HG03108 (cell line): ENCODE results near the gene CKAP2L.

ENCODE experiments used
- ATAC-seq: cut with Tn5 transposase; IDR thresholded peaks from one replicate; pipeline ENCODE4 v1.9.1; 2021; ENCODE audit warnings: moderate library complexity; ENCODE audit not compliant: unreplicated experiment

CKAP2L gene, protein sequence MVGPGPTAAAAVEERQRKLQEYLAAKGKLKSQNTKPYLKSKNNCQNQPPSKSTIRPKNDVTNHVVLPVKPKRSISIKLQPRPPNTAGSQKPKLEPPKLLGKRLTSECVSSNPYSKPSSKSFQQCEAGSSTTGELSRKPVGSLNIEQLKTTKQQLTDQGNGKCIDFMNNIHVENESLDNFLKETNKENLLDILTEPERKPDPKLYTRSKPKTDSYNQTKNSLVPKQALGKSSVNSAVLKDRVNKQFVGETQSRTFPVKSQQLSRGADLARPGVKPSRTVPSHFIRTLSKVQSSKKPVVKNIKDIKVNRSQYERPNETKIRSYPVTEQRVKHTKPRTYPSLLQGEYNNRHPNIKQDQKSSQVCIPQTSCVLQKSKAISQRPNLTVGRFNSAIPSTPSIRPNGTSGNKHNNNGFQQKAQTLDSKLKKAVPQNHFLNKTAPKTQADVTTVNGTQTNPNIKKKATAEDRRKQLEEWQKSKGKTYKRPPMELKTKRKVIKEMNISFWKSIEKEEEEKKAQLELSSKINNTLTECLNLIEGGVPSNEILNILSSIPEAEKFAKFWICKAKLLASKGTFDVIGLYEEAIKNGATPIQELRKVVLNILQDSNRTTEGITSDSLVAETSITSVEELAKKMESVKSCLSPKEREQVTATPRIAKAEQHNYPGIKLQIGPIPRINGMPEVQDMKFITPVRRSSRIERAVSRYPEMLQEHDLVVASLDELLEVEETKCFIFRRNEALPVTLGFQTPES

DNA sequence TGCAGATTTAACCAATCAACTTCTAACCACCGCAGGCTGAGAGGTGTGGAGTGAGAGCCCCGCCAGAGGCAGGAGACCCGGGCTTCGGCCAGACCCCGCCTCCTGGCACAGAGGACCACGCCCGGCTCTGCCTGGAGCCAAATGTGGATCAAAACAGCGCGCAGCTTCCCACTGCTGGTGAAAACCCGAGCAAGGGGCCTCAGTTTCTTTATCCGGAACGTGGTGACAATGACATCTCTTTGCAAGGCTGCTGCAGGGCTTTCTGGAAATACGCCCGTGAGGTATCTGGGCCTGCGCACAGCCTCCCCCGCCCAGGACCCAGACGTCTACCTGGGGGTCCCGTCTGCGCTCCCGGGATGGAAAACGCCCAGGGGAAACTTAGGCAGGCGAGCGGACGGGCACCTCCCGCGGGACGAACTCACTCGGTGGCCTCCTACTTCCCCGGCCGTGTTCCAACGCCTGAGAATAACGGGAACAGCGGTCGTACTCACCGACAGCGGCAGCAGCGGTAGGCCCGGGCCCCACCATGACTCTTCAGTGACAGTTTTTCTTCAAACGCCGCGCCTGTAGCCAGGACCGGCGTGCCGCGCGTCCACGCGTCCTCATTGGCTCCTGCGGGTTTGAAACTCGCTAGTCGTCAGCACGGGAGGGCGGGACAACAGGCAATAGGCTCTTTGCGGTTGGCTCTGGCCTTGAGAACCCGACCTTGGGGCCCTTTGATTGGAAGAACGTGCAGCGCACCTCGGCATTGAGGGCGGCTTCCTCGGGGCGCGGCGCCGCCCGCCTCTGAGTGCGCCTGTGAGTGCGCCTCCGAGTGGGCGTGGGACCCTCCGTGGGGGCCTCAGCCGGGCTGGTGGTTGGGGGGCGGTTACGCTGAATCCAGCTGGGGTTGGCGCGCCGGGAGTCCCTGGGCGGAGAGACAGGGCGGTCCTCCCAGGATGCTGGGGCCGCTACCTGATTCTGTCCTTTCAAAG is at the start of gene CKAP2L:
Gene CKAP2L (minus strand): TSS at position 539 of the 974 bp plus-strand sequence. CDS start 11 bp downstream, at position 528.
- ATAC-seq: peak; percentile 99

DNA sequence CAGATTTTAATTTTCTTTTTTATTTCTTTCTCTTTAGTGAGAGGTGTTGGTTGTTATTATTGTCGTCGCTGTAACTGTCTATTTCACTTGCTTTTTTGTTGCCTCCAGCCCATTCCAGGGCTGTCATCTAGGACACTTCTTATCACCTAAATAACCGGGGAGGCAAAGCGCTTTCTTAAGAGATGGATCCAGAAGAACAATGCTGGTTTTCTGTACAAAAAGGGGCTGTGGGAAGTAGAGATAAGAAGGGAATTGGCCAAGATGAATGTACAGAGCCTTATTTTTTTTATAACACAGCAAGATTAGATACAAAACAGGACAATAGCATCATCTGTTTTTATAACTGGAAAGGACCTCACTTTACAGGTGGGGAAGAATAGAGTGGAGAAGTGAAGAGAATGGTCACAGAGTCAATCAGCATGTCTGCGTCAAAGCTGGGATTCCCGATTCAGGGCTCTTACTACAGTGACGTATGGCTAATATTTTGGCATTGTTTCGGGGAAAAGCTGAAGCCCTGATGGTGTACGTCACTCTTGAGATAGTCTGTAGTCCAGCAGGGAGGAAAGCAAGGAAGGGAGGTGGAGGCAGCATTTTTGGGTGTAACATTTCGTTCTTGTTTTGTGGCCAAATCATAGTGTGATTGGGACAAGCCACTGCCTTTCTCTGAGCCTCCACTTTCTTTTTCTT is 49.0 kb upstream of the CKAP2L start:
- no peak for ATAC-seq

DNA sequence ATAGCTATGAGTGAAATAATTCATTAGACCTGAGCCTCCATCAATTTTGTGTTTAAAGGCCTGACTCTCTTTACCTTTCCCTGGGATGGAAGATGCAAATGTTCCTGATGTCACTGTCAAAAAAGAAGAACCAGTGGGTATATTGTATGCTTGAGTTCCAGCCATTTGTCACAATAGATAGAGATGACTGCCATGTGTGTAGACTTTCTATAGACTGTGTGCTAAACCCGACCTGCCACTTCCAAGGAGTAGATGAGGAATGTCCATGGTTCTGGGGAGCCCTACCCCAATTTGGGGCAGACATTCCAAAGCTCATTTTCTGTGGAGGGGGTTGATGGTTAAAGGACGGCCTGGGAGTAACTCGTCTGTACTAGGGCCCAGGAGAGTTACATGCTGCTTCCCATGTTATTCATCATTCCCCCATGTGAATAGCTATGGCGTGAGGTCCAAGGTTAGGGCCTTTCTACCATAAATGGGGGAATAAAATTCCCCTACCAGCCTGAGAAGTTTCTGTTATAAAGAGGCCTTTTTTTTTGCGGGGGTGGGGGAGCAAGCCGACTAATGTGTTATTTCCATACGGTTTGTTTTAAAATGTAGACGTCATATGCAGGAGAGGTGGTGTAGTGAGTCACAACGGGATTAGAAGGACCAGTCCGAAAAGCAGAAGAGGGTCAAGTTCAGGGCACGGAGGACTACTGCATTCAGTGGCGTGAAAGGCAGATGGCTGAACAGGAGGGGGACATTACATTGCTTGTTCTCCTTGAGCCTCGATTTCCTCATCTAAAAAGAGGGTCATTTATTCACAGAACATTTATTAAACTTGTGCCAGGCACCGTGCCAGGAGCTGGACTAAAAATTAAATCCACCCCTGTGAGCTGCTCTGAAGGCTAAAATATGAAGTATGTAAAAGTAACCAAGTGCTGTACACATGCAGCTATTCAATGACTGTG is 48.2 kb upstream of the CKAP2L start:
- peak; percentile 39 for ATAC-seq

DNA sequence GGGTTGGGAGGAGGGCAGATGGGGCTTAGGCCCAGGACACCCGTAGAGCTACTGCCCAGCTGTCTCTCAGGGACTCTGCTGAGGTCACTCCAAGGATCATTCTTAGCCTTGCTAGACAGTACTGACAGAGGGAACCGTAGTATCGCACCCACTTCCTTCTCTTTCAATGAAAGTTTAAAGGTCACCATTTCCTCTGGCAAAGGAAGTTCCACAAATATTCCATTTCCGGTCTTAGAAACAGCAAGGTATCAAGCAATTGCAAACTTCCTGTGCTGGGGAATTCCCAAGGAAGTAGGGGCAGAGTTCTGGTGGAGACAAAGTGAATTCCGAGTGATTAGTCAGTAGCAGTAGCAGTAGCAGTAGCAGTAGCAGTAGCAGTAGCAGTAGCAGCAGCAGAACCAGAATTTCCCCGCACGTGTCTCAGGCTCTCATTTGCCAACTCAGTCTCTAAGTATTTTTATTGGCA is 47.5 kb upstream of the CKAP2L start:
- no peak for ATAC-seq

DNA sequence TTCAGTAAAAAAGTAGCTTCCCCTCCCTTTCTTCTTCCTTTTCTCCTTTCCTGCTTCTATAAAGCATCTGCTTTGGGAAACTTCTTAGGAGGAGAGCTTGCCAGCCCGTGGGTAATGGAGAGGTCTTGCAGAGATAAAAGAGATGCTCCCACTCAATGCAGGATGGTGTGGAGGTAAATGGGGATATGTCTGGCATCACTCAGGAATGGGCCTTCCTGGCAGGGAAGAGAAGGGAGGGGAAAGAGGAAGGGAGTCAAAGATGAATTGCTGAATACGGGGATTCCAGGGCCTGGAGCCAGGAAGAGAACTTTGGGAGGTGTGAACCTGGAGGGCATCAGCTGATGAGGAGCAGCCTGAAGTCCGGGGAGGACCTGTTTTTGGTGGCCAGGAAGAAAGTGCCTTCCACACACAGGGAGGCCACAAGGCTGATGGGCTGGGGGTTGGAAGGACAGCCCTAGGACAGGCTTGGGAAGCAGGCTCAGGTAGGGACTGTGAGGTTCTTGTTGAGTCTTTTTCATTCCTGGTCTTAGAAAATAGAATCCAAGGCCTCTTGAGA is 46.9 kb upstream of the CKAP2L start:
- no peak for ATAC-seq

DNA sequence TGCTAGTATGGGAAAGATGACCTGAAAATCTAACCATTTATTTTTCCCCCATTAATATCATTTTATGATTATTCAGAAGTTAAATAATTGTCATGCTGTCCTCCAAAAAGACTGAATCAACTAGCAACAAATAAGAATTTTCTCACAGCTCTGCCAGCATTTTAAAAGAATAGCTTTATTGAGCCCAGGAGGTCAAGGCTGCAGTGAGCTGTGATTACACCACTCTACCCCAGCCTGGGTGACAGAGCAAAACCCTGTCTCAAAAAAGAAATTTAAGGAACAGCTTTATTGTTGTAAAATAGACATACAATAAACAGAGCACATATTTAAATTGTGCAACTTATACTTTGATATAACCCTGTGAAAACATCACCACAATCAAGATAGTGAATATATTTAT is 44.7 kb upstream of the CKAP2L start:
- ATAC-seq: no peak

DNA sequence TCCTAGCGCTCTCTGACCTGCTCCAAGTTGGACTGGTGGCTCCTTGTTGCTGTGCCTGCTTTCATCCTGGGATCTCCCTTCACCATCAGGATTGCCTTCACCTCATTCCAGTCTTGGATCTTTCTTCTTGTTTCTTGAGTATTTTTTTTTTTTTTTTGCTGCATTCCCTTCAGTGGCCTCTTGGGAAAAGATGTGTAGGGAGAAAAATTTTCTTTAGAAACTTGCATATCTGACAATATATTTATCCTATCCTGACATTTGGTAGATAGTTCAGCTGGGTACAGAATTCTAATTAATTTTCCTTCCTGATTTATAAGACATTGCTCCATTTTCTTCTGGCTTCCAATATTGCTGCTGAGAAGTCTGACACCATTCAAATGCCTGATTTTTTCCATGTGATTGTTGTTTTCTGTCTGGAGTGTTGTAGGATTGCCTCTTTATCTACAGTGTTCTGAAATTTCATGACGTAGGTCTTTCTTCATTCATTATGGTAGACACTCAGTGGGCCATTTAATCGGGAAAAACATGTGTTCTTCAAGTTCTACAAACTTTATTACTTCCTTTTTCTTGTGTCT is 42.9 kb upstream of the CKAP2L start:
- ATAC-seq: no peak

DNA sequence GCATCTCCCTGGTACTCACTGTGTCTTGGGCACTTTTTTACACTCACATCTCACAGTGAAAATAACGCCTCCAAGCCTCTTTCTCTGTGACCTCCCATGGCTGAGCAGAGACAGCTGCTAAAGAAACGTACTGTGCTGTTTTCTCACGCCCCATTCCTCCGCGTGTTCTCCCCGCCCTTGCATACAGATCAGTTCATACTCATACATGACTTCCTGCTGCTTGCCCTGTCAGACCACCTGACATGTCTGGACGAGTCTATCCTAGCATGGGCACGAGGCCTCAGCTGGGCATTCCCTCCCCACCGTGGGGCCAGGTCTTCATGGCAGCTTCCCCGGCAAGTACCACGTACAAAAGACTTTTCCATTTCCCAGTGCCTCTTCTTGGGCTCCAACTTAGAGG is 41.1 kb upstream of the CKAP2L start:
- ATAC-seq: peak; percentile 46

DNA sequence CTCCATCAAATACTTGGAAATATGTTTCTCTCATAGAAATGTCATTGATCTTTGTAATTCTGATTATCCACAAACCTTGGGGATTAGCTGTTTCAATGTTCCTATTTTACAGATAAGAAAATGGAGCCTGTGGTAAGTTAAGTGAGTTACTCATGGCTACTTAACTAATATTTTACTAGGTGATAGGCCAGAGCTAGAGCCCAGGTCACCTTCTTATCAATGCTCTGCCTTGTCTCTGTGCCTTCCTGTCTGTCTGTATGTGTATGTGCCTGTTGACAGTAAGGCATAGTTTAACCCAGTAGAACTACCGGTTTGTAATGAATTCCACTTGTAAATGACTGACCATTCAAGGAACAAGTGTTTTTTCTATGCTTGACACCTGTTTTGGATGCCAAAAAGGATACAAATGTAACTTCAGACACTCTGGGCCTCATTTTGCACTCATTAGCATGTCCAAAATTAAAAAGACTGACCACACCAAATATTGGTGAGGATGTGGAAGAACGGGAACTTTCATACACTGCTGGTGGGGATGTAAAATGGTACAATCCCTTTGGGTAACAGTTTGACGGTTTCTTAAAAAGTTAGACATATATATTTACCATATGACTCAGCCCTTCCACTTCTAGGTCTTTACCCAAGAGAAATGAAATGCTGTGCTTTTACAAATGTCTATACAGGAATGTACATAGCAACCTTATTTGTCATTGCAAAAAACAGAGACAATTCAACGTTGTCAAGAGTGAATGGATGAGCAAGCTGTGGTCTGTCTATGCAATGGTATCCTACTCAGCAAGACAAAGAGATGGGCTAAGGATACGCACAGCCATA is 39.5 kb upstream of the CKAP2L start:
- ATAC-seq: peak; percentile 42

DNA sequence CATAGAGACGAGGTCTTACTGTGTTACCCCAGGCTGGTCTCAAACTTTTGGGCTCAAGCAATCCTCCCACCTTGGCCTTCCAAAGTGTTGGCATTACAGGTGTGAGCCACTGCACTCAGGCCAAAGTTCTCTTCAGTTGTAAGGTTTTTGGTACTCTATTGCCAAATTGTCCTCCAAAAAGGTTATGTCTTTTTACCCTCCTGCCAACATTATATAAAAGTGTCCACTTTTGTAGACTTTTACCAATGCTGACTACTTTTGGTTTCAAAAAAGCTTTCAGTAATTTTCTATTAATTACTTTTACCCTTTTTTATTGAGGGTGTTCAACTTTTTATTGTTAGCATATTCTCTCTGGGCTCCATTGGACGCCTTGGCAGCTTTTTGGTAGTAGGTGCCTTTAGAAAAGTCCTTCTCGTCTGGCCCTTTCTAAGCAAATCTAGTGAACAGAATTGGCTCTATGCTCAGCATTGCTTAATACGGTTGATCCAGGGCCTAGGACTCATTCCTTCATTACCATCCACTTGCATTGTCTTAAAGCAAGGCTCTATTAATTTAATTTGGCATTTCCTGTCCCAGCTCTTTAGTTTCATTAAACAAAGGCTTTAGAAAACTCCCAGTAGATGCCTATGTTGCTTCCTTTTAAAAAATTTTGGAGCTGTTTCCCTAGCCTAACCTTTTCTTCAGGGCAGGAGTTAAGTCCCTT is 36.6 kb upstream of the CKAP2L start:
- ATAC-seq: no peak

DNA sequence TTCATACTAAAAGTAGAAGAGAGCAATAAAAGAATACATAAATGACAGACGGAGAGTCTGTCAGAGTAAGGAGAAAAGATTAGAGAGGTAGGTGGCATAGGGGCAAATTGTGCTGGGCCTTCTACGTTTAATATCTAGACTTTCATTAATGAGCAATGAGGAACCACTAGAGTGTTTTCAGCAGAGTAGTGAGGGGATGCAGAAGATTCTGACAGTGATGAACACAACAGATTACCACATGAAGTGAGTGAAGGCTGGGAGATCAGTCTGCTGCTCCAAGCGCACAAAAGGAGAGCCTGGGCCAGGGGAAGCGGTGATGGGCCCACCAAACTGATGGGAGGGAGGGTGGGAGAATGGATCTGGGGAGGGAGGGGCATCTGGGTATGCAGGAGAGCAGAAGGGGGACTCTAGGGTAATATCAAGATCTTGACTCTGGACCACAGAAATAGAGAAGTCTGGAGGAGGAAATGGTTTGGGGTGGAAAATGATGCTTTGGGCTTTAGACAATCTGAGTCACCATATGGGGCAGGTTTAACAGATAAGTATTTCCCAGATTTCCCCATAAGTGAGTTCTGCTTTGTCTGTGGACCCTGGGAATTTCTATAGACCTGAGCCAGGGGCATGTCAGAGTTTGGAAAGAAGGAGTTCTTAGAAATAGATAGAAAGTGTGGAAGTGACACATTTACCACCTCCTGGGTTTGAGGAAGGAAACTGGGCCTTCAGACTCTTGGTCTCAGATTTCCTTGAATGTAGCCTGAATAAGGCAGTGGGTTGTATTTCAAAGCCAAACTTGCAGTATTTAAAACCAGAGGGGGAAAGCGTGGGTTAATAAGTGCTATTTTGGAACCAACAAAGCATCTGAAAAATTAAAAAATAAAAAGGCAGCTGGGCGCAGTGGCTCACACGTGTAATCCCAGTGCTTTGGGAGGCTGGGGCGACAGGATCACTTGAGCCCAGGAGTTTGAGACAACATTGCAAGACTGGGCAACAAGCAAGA is 34.9 kb upstream of the CKAP2L start:
- no peak for ATAC-seq

DNA sequence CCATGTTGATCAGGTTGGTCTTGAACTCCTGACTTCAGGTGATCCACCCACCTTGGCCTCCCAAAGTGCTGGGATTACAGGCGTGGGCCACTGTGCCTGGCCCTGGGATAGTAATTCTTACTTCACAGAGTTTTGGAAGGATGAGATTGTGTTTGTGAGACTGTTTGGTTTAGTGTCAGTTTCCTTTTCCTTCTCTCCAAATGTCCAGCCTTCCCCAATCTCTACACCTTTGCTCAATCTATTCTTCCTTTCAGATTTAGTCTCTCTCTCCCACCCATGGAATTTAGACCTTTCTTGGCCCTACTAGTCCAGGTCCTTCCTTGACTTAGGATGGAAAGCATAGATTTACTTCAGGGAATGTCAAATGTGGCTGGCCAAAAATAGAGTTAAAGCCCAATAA is 32.1 kb upstream of the CKAP2L start:
- ATAC-seq: no peak

DNA sequence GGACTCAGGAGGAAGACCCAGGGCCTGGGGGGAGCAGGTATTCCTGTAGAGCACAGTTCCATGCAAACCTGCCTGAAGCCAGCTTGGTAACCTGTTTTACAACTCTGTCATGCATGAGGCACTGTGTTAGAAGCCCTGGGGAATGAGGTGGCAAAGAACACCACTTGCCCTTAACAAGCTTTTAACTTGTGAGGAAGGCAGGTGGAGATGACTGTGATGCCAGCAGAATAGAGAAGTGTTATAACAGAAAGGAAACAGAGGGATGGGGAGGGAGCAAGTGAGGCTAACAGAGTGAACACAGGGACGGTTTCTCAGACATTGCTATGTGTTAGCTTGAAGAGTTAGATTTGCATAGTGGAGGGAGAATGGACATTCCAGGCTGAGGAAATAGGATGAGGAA is 31.4 kb upstream of the CKAP2L start:
- ATAC-seq: no peak

DNA sequence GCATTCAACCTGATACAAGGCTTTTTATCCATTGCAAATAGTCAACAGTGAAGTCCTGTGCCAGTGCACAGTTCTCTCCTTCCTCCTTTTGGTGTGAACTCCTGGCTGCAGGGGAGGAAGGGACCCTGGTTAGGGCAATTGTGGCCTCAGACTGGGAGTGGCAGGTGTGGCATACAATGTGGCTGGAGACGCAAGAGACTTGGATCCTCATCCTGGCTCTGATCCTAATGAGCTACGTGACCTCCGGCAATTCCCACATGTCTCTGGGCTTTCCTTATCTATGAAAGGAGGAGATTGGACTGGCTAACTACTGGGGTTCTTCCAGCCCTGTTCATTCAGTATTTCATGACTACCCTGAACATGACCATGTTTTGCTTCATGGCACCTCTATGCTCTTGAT is 30.4 kb upstream of the CKAP2L start:
- no peak for ATAC-seq

DNA sequence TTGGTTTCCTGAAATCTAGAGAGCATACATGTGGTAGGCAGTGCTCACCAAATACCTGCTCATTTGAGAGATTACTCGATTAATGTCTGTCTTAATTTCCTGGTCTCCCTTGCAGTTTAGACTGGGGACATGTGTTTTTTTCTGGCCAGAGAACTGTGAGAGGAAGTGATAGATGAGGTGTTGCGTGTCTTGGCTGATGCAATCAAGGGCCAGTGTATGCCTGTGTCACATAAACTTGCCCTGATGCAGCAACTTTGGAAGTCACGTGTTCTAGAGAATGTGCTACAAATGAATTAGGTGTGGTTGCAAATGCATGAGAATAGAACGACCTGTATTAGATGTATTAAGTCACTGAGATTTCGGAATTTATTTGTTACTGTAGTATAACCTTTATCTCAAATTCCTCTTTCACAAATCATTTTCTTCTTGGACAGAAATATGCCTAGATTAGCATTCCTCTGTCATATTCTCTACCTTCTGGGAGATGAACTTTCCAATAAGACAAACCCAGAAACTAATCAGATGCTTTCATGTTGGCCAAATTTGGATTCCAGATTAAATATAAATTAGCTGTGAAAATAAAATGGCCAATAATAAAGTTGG is 29.8 kb upstream of the CKAP2L start:
- no peak for ATAC-seq
